Right forelimb (tissue), 1 donor: ENCODE measurements around the gene KLHL30.

ENCODE experiments used
- DNase-seq: peaks from one replicate; pipeline ENCODE4 v3.0.0-alpha.2; 2018

Gene KLHL30

DNA sequence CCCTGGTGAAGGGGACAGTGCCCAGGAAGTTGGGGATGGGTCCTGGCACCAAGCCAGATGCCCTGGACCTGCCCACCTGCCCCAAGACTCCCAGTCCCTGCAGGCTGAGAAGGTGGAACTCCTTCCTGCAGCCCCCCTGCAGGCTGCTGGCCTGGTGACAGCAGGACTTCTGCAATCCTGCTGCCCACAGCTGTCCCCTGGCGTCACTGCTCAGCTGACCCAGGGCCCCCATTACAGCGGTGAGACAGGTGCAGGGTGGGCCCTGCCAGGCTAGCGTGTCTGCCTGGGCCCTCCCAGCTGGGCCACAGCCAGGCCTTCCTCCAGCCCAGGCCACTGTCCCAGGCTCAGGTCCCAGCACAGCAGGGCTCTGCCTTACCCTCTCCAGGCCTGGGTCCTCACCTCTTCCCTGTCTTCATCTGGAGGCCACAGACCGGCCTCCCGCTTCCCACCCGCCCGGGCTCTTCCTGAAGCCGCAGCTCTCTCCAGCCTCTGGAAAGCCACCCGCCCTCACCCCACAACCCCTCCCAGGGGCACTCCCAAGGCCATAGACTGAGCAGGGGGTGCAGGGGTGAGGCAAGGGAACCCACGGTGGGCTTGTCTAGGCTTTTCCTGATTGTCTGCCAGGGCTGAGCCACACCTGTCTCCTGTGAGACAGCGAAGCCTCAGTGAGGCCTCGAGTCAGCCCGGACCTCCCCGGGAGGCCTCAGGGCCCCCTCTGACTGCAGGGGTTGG lies 11.5 kb downstream of the KLHL30 start:
- no peak for DNase-seq

DNA sequence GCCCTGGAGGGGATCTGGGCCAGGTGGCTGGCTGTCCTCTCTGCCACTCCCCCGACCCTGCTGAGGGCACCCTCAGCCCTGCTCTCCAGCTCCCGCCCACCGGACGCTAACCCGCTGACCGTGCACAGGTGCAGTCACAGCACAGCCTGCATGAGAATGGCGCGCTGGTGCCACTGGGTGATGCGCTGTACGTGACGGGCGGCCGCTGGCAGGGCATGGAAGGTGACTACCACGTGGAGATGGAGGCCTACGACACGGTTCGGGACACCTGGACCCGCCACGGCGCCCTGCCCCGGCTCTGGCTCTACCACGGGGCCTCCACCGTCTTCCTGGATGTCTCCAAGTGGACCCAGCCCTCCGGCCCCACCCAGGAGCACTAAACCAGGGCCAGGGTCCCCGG lies 12.2 kb downstream of the KLHL30 start:
- DNase-seq = no peak

DNA sequence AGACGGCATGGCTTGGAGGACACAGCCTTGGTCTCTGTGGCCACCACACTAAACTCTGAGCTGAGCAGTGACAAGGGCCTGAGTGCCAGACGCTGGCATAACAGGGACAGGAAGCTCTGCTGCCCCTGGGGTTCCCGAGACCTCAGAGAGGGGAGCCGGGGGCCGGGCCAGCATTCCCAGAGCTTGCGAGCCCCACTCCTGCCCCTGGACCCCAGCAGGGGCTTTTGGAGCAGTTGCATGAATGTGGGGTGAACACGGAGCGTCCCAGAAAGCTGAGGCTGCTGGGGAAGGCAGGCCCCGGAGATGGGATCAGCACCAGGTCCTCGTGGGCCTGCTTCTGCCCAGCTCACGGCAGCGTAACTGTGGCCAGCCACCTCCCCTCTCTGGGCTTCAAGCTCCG lies 12.7 kb downstream of the KLHL30 start:
- DNase-seq = no peak

DNA sequence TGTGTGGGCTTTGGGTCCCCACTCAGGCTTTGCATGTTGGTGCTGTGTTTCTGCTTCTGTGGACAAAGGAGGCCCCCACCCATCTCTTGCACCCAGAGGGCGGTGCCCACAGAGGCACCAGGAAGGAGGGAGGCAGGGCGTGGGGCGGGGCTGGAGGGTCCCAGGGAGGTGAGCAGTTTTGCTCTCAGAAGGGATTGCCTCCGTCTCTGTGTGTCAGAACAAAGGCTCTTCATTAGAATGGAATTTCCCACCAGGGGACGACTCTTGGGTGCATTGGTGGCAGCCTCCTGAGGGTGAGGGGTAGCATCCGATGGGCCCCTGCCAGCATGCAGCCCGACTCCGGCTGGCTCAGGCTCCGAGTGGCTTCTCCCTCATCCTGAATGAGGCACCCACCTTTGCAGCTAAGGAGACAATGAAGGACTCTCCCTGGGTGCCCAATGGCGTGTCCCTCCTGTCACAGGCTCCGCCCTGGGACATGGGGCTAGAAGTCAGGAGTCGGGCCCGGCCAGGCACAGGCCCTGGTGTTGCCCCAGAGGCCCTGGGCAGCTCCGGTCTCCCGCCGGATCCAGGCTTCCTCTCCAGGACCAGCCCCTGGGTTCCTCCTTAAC lies 13.3 kb downstream of the KLHL30 start:
- DNase-seq = no peak

DNA sequence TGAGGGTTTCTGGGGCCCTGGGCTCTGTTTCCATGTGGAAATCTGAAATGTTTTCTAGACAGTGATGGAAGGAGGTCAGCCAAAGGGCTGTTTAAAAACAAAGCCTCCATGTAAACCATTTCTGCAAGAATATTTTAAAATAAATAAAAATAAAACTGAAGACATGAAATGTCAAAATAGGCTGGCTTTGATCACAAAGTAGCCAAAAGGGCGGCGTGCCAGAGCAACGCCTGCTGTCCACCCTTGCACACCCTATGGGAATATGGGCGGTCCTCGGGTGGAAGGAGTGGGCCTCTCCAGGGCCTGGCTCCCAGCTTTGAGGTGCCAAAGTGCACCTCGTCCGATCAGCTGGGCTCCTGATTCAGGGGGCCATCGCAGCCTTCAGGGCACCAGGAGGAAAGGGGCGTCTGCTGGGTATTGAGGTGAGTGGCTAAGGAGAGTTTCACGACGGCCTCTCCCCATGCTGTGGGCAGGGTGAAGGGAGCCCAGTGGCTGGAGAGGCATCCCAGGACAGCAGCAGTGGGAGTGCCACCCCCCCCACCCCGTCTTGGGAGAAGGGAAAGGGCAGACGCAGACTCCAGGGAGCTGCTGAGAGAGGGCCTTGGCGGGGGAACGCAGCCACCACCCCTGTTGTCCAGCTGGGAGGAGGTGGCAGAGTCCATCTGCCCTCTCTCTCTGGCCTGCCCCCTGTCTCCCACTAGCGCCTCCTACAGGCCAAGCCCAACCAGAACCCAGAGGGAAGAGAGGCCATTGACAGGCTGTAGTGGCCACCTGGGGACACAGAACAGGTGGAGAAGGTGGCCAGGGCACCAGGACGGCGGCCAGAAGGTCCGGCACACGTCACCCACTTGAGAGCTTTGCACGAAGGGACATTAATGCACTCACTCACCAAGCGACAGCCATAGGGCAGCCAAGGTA lies 14.6 kb downstream of the KLHL30 start:
- DNase-seq = no peak

DNA sequence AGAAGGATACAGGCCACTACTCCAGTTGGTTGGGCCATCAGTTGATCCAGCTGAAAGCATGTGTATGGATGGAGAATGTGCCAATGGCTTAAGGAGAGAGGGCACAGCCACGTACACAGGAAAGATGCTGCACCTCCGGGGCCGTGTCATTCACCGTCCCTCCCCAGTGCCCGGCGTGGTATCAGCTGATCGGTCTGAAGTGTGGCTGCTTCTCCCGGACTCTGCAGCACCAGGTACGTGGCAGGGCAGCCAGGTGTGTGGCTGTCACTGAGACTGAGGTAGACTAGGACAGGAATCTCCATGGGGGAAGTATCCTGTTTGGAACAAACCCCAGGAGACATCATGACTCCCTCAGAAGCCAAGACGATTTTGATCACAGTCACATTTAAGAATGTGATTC lies 16.1 kb downstream of the KLHL30 start:
- no peak for DNase-seq

DNA sequence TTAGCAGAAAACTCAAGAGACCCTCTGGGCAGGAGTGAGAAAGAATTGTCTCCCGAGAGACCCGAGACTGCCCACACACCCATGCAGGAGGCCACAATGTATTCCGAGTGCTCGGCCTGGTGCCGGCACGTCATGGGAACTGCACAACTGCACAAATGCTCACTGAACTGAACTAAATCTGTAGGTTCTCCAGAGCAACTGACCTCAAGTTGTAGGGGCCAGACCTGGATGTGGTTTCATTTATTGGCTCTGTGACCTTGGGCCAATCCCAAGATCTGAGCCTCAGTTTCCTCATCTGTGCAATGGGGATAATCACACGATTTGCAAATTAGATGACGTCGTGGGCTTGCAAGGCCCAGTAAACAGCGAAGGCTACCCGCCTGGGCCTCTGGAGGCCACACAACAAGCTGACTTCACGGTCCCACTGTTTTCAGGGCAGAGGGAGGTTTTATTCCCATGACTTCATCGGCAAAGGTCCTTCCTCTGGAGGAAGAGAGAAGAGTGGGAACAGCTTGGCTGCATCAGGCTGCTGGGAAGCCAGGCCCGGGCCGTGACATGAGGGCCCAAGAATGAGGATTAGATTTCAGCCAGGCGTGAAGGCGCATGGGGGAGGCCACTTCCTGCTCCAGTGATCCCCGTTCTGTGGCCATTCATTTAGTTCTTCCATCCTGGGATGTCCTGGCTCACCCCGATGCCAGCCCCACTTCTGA lies 16.7 kb downstream of the KLHL30 start:
- DNase-seq = no peak

DNA sequence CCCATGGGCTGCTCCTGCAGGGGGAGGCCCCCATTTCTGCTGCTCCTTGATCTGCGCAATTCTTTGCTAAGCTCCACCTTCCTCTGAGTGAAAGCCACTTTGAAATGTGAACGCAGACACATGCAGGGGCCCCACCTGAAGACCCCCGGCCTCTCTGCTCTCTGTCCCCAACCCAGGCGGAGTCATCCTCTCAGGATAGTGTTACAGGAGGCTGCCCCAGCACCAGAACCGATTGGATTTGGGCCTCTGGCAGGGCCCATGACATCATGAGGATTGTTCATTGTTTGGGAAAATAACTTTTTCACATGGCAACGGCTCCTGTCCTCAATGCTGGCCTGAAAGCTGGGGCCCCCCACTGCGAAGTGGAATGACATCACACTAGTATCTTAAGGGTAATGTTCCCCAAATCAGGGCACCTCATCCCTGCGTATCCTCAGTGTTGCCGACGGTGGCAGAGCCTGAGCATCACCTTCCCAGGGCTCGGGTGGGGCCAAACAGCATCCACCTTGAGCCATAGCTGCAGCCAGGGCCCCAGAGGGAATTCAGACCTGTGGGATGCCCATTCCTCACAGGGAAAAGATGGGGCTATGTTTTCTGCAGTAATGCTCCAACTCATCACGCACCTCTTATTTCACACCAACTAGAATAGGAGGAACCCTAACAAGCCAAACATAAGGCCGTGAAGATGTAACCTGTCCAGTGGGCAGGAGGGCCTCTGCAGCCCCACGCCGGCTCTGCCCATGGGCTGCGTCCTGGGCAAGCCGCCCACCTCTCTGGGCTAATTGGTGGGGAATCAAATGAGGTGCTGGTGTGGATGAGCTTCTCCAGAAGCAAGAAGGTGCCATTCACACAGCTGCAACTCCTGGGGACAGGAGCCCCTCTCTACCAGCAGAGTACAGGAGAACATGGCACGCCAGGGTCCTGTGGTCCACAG lies 17.6 kb downstream of the KLHL30 start:
- DNase-seq = no peak

DNA sequence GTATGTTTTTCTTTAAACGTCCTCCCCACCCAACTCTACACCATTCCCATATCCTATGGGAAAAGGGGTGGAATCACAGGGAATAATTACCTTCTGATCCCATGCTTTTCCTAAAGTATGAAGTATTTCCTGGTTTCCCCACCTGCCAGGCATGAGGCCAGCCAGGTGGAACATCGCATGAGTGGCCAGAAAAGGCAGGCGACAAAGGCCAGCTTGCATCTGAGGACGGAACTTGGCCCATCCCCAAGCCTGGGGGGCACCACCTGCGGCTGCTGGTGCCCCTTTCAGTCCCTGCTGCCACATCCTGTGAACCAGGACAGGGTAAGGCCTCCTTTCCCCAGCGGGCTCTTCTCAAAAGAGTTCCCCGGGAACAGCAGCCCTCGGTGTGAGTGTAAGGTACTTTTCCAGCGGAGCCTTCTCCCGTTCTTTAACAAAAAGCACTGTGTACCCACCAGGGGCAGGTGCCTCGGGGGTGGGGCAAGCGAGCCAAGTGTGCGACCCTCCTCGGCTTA lies 19.1 kb downstream of the KLHL30 start:
- DNase-seq = no peak

DNA sequence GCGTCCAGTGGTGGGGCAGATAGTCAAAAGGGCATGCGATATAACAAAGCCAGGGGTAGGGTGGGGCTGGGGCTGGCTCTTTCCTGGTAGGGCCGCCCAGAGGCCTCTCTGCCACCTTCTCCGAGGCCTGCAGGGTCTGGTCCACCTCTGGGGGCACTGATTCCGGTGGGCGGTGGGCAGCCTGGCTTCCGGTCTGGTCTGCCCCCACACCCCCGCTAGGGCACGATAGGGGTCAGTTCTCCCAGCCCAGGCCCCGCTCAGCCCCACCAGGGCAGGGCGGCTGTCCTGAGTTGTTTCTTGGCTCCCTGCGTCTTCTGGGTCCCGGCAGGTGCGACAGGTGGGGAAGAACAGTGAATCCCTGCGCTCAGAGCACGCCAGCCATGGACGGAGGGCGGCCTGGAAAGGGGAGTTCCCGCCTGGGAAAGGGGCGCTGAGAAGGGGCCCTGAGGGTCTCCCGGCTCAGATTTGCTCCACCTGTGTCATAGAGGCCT lies 19.6 kb downstream of the KLHL30 start:
- DNase-seq = no peak

DNA sequence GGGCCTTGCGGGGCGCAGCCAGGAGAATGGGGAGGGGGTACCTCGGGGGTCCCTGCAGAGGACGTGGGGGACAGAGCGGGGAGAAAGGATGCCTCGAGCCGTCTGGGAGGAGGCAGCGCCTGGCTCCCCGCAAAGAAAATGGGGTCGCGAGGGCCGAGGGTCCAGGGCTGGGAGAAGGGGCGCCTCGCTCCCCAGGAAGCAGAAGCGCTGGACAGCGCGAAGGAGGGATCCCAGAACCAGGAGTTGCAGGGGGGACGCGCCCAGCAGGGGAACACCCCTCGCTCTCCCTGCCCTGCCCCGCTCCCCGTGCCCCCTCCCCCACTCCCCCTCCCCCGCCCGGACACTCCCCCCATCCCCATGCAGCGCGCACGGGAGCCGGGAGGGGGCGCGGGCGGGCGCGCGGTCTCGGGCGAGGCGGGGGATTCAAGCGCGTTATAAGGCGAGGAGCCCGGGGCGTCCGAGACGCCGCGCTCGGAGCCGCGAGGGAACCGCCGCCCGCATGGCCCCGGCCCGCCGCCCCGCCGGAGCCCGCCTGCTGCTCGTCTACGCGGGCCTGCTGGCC lies 20.1 kb downstream of the KLHL30 start, which contains the start of gene ERFE:
Gene ERFE, plus strand, starts transcription at position 462 of the 562 bp plus-strand sequence. Its CDS starts 38 bp downstream, at position 500.
- DNase-seq = peak; percentile 71

DNA sequence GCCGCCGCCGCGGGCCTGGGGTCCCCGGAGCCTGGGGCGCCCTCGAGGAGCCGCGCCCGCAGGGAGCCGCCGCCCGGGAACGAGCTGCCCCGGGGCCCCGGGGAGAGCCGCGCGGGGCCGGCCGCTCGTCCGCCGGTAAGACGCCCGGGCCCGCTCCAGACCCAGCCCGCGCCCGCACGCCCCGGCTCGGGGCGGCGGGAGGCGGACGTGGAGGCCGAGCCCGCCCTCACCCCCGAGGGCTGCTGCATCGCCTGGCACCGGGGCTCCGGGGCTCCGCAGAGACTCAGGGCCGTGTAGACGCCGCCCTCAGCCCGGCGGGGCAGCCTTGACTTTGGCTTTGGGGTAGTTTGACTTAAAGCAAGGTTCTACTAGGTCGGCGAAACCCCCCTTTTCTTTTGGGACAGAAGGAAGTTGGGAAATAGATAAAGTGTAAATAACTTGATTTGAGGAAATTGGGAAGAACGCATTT lies 20.6 kb downstream of the KLHL30 start:
- DNase-seq = no peak

DNA sequence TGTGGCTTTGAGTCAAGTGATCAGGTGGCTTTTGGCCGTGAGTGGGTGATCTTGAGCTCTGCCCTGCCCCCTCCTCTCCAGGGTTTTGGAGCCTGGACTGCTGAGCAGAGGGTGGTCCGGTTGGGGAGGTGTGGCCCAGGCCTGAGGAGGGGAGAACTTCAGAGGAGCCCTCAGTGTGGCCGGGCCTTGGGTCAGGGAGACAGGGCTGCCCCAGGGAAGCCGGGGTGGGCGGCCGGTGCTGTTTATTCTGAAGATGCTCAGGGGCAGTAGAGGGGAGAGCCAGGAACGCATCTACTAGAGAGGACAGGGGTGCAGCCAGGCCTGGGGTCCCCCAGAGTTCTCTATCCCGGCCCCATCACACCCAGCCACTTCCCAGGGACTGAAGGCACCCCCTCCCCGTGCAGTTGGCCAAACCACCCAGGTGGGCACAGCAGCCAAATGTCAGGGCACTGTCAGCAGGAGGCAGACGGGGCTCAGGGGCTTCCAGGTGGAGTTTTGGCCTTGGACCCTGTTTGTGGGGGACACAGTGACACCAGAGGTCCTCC lies 21.3 kb downstream of the KLHL30 start:
- DNase-seq = no peak

DNA sequence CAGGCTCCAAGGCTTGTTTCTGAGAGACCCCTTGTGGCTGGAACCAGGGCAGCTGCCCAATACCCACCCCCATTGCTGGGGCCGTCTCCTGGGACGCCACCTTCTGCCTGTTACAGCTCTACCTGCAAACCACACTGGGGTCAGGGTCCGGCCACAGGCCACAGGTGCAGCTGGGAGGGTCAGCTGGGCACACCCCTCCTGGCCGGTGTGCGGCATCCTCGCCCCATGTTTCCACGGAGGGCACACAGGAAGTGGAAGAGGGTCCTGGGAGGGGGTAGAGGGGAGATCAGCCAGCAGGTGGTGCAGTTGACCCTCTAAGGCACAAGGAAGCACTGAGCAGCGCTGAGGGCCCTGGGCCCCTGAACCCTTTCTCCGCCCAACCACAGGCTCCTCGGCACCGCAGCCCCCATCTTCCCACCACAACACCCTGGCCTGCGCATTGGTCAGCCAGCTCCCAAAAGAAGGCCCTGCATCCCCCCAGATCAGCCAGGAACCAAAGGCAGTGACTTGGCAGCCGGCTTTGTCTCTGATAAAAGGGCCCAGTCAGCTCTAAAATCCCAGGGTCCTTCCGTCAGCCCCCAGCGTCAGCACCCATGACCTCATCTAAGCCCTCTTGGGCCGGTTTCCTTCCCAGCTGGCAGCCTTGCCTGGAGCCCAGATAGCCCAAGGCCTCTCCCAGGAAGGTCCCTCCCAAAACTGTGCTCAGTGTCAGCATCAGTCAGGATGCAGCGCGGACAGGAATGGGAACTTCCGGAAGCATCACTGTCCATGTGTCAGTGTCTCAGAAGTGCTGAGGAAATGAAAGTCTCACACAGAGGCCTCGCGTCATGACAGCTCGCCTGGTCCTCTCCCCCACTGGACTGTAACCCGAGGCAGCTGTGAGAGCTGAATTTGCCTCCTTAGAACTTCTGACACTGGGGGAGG lies 22.0 kb downstream of the KLHL30 start:
- DNase-seq = no peak

DNA sequence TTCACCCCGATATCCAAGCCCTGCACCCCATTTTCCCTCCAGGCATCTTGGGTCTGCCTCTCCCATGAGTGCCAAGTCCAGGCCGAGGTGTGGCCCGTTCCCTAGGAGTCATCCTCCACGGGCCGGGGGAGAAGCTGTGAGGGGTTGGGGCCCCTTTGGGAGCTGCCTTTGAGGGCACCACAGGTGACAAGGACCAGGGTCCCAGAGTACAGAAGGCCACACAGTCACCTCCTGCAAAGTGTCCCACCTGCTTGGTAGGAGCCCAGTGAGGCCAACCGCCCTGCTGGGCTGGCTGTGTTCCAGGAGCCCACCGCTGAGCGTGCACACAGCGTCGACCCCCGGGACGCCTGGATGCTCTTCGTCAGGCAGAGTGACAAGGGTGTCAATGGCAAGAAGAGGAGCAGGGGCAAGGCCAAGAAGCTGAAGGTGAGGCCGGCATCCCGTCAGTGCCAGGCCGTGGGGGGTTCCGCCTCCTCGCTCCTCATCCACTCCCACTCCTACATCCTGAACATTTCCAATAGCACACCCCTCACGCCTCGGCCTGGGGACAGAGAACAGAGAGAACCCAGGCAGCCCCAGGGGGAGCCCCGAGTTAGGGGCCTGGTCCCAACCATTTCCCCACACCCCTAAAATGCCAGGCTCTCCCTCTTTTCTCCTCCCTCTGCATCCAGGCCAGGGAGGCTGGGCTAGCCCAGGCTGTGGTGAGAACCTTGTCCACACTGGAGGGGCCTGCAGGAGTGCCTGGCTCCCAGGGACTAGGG lies 23.0 kb downstream of the KLHL30 start:
- DNase-seq = no peak

DNA sequence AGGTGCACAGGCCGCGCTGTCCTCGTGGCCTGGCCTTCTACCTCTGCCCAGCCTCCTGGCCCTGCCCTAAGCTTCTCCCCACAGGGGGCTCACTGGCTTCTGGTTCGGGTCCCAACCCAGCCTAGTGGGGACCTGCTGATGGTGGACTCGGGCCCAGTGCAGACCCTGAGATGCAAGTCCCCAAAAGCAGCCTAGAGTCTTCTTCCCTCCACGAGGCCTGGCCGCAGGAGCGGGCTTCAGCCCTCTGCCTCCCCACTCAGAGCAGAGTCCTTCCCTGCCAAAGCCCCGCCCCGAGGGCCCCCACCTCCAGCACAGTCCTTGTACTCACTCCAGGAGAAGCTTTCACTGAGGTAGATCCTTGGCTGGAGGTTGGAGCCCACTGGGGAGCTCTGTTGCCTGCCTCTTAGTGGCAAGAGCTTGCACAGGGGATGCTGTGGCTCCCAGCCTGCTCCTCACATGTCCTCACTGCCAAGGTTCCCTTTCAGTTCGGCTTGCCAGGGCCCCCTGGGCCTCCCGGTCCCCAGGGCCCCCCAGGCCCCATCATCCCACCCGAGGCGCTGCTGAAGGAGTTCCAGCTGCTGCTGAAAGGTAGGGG lies 23.9 kb downstream of the KLHL30 start:
- DNase-seq = no peak

DNA sequence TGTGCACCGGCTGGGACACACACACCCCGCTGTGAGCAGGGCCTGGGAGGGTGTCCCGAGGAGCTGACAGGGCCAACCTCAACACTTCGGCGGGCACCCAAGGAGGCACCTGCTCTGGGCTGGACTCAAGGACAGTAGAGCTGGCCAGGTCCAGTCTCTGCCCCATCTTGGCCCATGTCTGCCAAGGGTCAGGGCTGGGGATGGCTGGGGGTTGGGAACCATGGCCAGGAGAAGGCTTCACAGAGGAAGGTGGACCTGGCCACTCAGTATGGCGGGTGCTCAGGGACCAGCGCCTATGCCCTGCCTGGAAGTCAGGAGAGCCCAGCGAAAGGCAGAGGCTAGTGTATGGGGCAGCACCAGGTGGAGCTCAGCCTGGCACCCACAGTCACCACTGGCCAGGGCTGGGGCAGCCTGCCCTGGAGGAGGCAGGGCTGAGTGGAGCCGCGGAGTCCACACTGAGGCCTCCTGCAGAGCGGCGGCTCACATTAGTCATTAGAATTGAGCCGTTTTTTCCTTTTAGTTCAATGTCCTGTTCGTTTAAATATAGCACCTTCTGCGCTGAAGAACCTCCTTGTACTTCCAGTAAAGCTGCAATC lies 24.5 kb downstream of the KLHL30 start:
- DNase-seq = no peak
